Mesendoderm (in vitro differentiated cells): ENCODE measurements around the gene CACNA1S.

Experiments used
- DNase-seq: peaks from one replicate; pipeline ENCODE4 v3.0.0; 2013
- H2AK5ac ChIP-seq: 2 replicates; pipeline ENCODE4 v1.6.1; 2013; ENCODE audit warnings: low read length, inconsistent platforms
- H2BK120ac ChIP-seq: 2 replicates; pipeline ENCODE4 v1.6.1; 2013; ENCODE audit warnings: low read depth, mild to moderate bottlenecking, low read length, moderate library complexity, mixed read lengths
- H2BK15ac ChIP-seq: replicated peaks from 2 replicates; pipeline ENCODE4 v1.6.1; 2013; ENCODE audit warnings: low read depth, mild to moderate bottlenecking, moderate library complexity
- H2BK5ac ChIP-seq: 2 replicates; pipeline ENCODE4 v1.6.1; 2013; ENCODE audit warnings: low read length, inconsistent platforms
- H3K18ac ChIP-seq: 2 replicates; pipeline ENCODE4 v1.6.1; 2013; ENCODE audit warnings: mild to moderate bottlenecking, low read length, mixed read lengths
- H3K23ac ChIP-seq: one replicate; pipeline ENCODE4 v1.6.1; 2013; ENCODE audit warnings: low read length
- H3K27ac ChIP-seq: 2 replicates; pipeline ENCODE4 v1.5.1; 2013; ENCODE audit warnings: low read depth, mild to moderate bottlenecking, inconsistent platforms, low read length, moderate library complexity
- H3K27me3 ChIP-seq: 2 replicates; pipeline ENCODE4 v1.6.1; 2013; ENCODE audit warnings: low read length, control low read depth, mild to moderate bottlenecking, inconsistent platforms; ENCODE audit not compliant: insufficient read depth, poor library complexity
- H3K36me3 ChIP-seq: 2 replicates; pipeline ENCODE4 v1.6.1; 2013; ENCODE audit warnings: low read length, inconsistent platforms; ENCODE audit not compliant: control insufficient read depth, insufficient read depth
- H3K4ac ChIP-seq: one replicate; pipeline ENCODE4 v1.6.1; 2013; ENCODE audit warnings: low read depth, mild to moderate bottlenecking, low read length, moderate library complexity
- H3K4me1 ChIP-seq: 2 replicates; pipeline ENCODE4 v1.6.1; 2013; ENCODE audit warnings: low read depth, low read length, inconsistent platforms; ENCODE audit not compliant: control insufficient read depth
- H3K4me2 ChIP-seq: 2 replicates; pipeline ENCODE4 v1.6.1; 2013; ENCODE audit warnings: low read length
- H3K4me3 ChIP-seq: 2 replicates; pipeline ENCODE4 v1.5.1; 2013; ENCODE audit warnings: mild to moderate bottlenecking, low read length
- H3K56ac ChIP-seq: one replicate; pipeline ENCODE4 v1.6.1; 2013; ENCODE audit warnings: low read length
- H3K79me1 ChIP-seq: 2 replicates; pipeline ENCODE4 v1.6.1; 2013; ENCODE audit warnings: low read length, inconsistent platforms
- H3K79me2 ChIP-seq: 2 replicates; pipeline ENCODE4 v1.6.1; 2013; ENCODE audit warnings: mild to moderate bottlenecking, low read length; ENCODE audit not compliant: control insufficient read depth, insufficient read depth
- H3K9ac ChIP-seq: 2 replicates; pipeline ENCODE4 v1.6.1; 2013; ENCODE audit warnings: low read length, inconsistent platforms
- H4K5ac ChIP-seq: one replicate; pipeline ENCODE4 v1.6.1; 2013; ENCODE audit warnings: low read length
- H4K8ac ChIP-seq: one replicate; pipeline ENCODE4 v1.6.1; 2013; ENCODE audit warnings: low read depth, mild to moderate bottlenecking, control low read depth, low read length, moderate library complexity
- WGBS: extraction: QIAGEN DNeasy Blood & Tissue Kit; methylation state at CpG from one replicate; pipeline ENCODE4 v1.1.7; 2013; ENCODE audit warnings: low lambda C conversion rate, missing lambda C conversion rate; ENCODE audit not compliant: insufficient coverage; ENCODE audit errors: extremely low coverage; 5-methylcytosine and 5-hydroxymethylcytosine counted together

The CACNA1S gene

DNA sequence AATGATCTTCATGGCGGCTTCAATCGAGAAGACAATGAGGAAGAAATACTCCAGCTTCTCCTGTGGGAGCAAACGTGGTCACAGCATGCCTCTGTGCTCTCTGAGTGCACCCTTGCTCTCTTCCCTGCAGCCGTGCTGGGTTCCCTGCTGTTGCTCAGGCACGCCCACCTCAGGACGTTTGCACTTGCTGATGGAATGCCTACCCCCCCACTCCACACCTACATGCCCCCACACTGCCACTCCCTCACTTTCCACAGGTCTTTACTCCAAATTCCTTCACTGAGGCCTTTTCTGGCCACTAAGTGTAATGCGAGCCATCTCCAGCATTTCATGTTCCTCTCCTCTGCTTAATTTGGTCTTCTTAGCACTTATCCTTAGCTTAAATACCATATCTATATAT lies 18.3 kb downstream of the CACNA1S start:
- Histone ChIP-seq H2BK15ac (no peak overlapping the region), H3K4me3 (no peak overlapping the region), H3K79me2 (no peaks in the 10 kb centered on the region), H2AK5ac (no peak overlapping the region), H3K27ac (no peak overlapping the region), H3K4me2 (no peak overlapping the region), H3K18ac (no peak overlapping the region), H3K56ac (no peak overlapping the region), H4K8ac (no peak overlapping the region), H3K36me3 (no peaks in the 10 kb centered on the region), H3K4me1 (no peaks in the 10 kb centered on the region), H3K4ac (no peak overlapping the region), H4K5ac (no peak overlapping the region), H3K79me1 (no peaks in the 10 kb centered on the region), H3K9ac (no peak overlapping the region), H3K27me3 (no peaks in the 10 kb centered on the region), H2BK120ac (no peak overlapping the region), H2BK5ac (no peak overlapping the region), H3K23ac (no peak overlapping the region)
- DNase-seq: no peak
- no CpG with 5 or more reads among the region's 7 CpGs for WGBS

DNA sequence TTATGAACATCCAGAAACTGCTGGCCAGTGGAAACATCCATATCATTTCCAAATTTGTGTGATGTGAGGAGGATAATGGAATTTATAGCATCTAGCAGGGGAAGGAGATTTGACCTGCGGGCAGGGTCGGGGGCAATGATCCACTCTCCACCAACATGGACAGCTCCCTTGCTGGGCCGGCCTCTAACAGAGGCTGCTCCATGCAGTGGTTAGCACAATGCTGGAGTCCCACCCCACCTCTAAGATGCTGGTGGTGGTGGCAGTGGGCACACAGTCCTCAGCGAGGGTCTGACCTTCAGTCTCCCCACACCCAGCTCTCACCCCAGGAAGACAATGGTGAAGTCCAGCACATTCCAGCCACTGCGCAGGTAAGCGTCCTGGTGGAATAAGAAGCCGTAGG lies 18.7 kb downstream of the CACNA1S start:
- no peak overlapping the region for H3K56ac ChIP-seq
- no peak overlapping the region for H2BK15ac ChIP-seq
- H3K4me1 ChIP-seq: no peaks in the 10 kb centered on the region
- H3K4me3 ChIP-seq: no peak overlapping the region
- no peak overlapping the region for H3K27ac ChIP-seq
- no peak overlapping the region for H3K4me2 ChIP-seq
- no CpG with 5 or more reads among the region's 7 CpGs for WGBS
- no peaks in the 10 kb centered on the region for H3K27me3 ChIP-seq
- no peak overlapping the region for H3K9ac ChIP-seq
- no peak overlapping the region for H2BK5ac ChIP-seq
- no peak overlapping the region for H4K5ac ChIP-seq
- no peak overlapping the region for H3K23ac ChIP-seq
- H3K18ac ChIP-seq: no peak overlapping the region
- H3K79me2 ChIP-seq: no peaks in the 10 kb centered on the region
- H3K36me3 ChIP-seq: no peaks in the 10 kb centered on the region
- no peak overlapping the region for H2AK5ac ChIP-seq
- no peak overlapping the region for H3K4ac ChIP-seq
- H3K79me1 ChIP-seq: no peaks in the 10 kb centered on the region
- no peak overlapping the region for H2BK120ac ChIP-seq
- no peak for DNase-seq
- no peak overlapping the region for H4K8ac ChIP-seq

DNA sequence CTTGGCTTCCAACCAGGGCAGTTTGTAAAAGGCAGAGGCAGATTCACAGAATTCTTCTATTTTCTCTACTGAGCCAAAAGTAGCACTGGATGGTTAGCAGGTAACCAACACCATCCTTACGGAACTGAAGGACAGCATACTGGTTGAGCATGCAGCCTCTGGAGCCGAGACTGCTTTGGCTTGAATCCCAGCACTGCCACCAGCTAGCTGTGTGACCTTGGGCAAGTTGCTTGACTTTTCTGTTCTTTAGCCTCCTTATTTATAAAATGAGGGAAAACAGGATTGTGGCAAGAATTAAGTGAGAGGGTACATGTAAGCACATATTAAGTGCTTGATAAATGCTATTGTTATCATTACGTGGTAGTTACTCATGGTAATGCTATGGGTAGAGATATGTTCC lies 19.5 kb downstream of the CACNA1S start:
- Histone ChIP-seq H3K79me1 (no peaks in the 10 kb centered on the region), H3K23ac (no peak overlapping the region), H3K4me3 (no peak overlapping the region), H3K4me1 (no peaks in the 10 kb centered on the region), H2BK120ac (no peak overlapping the region), H3K79me2 (no peaks in the 10 kb centered on the region), H3K56ac (no peak overlapping the region), H4K5ac (no peak overlapping the region), H3K27ac (no peak overlapping the region), H3K9ac (no peak overlapping the region), H3K18ac (no peak overlapping the region), H4K8ac (no peak overlapping the region), H3K4ac (no peak overlapping the region), H2BK15ac (no peak overlapping the region), H3K27me3 (no peaks in the 10 kb centered on the region), H3K36me3 (no peaks in the 10 kb centered on the region), H2AK5ac (no peak overlapping the region), H2BK5ac (no peak overlapping the region), H3K4me2 (no peak overlapping the region)
- DNase-seq: no peak
- no CpG with 5 or more reads among the region's 3 CpGs for WGBS

DNA sequence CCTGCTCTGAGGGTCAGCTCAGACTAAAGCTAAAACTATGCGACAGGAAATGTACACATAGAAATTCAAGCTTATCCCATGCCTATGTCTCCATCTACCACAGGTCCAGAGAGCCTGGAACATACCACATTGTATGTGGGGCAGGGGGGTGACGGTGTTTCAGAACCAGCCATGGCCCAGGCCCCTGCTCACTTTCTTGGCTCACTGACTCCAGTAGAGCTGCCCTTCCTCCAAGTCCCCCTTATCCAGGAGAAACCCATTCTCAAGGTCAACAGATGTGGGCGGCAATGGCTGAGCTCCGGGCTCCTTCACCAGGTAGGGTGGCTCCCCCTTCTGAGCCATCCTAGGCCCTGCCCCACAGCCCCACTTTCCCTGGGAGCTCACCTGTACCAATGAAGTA lies 21.0 kb downstream of the CACNA1S start:
- DNase-seq: no peak
- Histone ChIP-seq H3K4ac (no peak overlapping the region), H3K56ac (no peak overlapping the region), H3K4me3 (no peak overlapping the region), H2AK5ac (no peak overlapping the region), H3K4me1 (no peaks in the 10 kb centered on the region), H3K9ac (no peak overlapping the region), H2BK120ac (no peak overlapping the region), H4K8ac (no peak overlapping the region), H2BK5ac (no peak overlapping the region), H3K18ac (no peak overlapping the region), H3K79me1 (no peaks in the 10 kb centered on the region), H3K79me2 (no peaks in the 10 kb centered on the region), H2BK15ac (no peak overlapping the region), H3K27ac (no peak overlapping the region), H3K36me3 (no peaks in the 10 kb centered on the region), H3K23ac (no peak overlapping the region), H3K27me3 (no peaks in the 10 kb centered on the region), H4K5ac (no peak overlapping the region), H3K4me2 (no peak overlapping the region)
- no CpG with 5 or more reads among the region's 4 CpGs for WGBS

DNA sequence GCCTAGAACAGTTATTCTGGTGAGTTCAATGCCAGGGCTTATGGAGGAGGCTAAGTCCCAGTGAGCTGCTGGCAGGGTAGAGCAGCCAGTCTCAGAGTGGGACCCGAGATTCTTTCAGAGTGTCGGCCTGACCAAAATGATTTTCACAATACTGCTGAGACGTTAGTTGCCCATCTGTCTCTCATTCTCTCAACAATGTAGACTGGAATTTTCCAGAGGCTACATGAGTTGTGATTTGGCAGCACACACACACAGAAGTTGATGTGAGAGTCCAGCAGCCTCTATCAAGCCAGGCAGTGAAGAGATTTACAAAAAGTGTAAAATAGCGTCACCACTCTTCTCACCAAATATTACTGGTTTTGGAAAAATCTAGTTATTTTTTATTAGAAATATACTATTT lies 21.7 kb downstream of the CACNA1S start:
- H3K4me2 ChIP-seq: no peak overlapping the region
- H3K23ac ChIP-seq: no peak overlapping the region
- no peaks in the 10 kb centered on the region for H3K79me2 ChIP-seq
- no peak for DNase-seq
- no peaks in the 10 kb centered on the region for H3K4me1 ChIP-seq
- H3K18ac ChIP-seq: no peak overlapping the region
- H3K4me3 ChIP-seq: no peak overlapping the region
- no peak overlapping the region for H2BK120ac ChIP-seq
- no CpG with 5 or more reads among the region's 4 CpGs for WGBS
- no peaks in the 10 kb centered on the region for H3K79me1 ChIP-seq
- H3K9ac ChIP-seq: no peak overlapping the region
- no peak overlapping the region for H4K5ac ChIP-seq
- no peak overlapping the region for H3K27ac ChIP-seq
- H3K36me3 ChIP-seq: no peaks in the 10 kb centered on the region
- H2AK5ac ChIP-seq: no peak overlapping the region
- no peak overlapping the region for H2BK5ac ChIP-seq
- H3K56ac ChIP-seq: no peak overlapping the region
- no peak overlapping the region for H4K8ac ChIP-seq
- H2BK15ac ChIP-seq: no peak overlapping the region
- H3K27me3 ChIP-seq: no peaks in the 10 kb centered on the region
- no peak overlapping the region for H3K4ac ChIP-seq

DNA sequence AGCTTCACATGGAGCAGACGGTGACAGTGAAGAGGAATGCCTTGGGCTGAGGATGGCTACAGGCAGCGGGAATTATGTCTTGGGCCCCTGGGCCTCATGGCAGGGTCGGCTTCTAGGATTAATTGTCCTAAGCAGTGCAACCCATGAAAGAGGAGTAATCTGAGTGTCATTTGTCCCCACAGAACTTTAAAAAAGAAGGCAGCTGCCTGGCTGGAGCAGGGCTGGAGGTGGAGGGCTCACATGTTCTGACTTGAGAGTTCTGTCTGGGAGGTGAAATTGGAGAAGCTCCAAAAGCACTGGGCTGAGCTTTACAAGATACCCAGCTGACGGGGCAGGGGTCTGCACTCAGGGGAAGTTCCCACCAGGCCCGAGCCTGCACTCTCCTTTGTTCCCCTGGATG lies 22.6 kb downstream of the CACNA1S start:
- no peaks in the 10 kb centered on the region for H3K27me3 ChIP-seq
- WGBS: no CpG with 5 or more reads among the region's 5 CpGs

More for the DNA sequence above, 22.6 kb downstream of the CACNA1S start:
- Histone ChIP-seq H3K4me1 (no peaks in the 10 kb centered on the region), H2BK15ac (no peak overlapping the region), H2BK120ac (no peak overlapping the region), H3K27ac (no peak overlapping the region), H4K8ac (no peak overlapping the region), H3K56ac (no peak overlapping the region), H2BK5ac (no peak overlapping the region), H3K23ac (no peak overlapping the region), H3K4me3 (no peak overlapping the region), H3K18ac (no peak overlapping the region), H3K79me1 (no peaks in the 10 kb centered on the region), H4K5ac (no peak overlapping the region), H3K4me2 (no peak overlapping the region), H3K36me3 (no peaks in the 10 kb centered on the region), H2AK5ac (no peak overlapping the region), H3K9ac (no peak overlapping the region), H3K4ac (no peak overlapping the region), H3K79me2 (no peaks in the 10 kb centered on the region)
- DNase-seq: no peak
